Measurements from ENCODE around the gene CAMTA1. TPM values are rescaled to one million over a fixed set of nuclear protein-coding genes. Genes with fewer than 3 reads are reported as not detected.

CAMTA1 gene
- total and polyA plus RNA-seq, 4 donors, result 18.0 to 93.5 (median 35.8) TPM

- no peaks in the 10 kb centered on the region for H3K36me3 ChIP-seq (ENCODE audit: control insufficient read depth in 4 of 4, insufficient read depth in 3 of 4, low read depth in 1 of 4, low read length in 3 of 4)
- H3K27me3 ChIP-seq (ENCODE audit: control insufficient read depth in 4 of 4, insufficient read depth in 4 of 4, low read length in 3 of 4), result no peaks in the 10 kb centered on the region
- peaks cover 0 to 11% (median 5%) of the 10 kb centered on the region in 4 donors for H3K4me1 ChIP-seq (ENCODE audit: control insufficient read depth in 4 of 4, insufficient read depth in 4 of 4, low read length in 3 of 4)
- no peaks in the 10 kb centered on the region for H3K9me3 ChIP-seq (ENCODE audit: control insufficient read depth in 4 of 4, low read length in 3 of 4)
- no peak overlapping the region for H3K4me3 ChIP-seq (ENCODE audit: low read depth in 1 of 3, low read length in 3 of 3)
- TF ChIP-seq EGR1 (IDR thresholded peaks at IDR 0.05; ENCODE audit: low read depth in 2 of 2) (no peak), YY1 (IDR thresholded peaks at IDR 0.05) (no peak), HNF4G (IDR thresholded peaks at IDR 0.05) (no peak), SP1 (IDR thresholded peaks at IDR 0.05) (no peak), MAX (IDR thresholded peaks at IDR 0.05) (no peak), REST (IDR thresholded peaks at IDR 0.05) (no peak), CTCF (IDR thresholded peaks at IDR 0.05; ENCODE audit: low read depth, low read length, missing input control) (peak; percentile 87), RXRA (IDR thresholded peaks at IDR 0.05) (no peak), FOXA2 (IDR thresholded peaks at IDR 0.05) (no peak), RAD21 (IDR thresholded peaks at IDR 0.05) (peak; percentile 92 to 95), GABPA (IDR thresholded peaks at IDR 0.05 in 1 of 2, conservative IDR thresholded peaks at IDR 0.05 in 1 of 2) (no peak), TAF1 (conservative IDR thresholded peaks at IDR 0.05) (no peak), ZBTB33 (IDR thresholded peaks at IDR 0.05) (no peak)
- H3K9ac ChIP-seq (ENCODE audit: low read depth in 1 of 2, low read length in 2 of 2), result no peak overlapping the region
- 46% methylated on average over 30 of the region's 30 CpGs for WGBS
- peak; percentile 78 for DNase-seq (ENCODE audit: low spot score)
- no peak overlapping the region for H3K27ac ChIP-seq (ENCODE audit: low read depth in 1 of 2, low read length in 2 of 2)
Measured at GRCh38 chr1:7646981-7647901, 862.0 kb downstream of the CAMTA1 start.

Measured in liver (tissue), 9 donors.